KOPT-K1 (cell line): ENCODE results near the gene MOB2.

Experiments
- H3K27ac ChIP-seq: fragments of 200-600 bp; sonication (generic); 2 replicates; pipeline ENCODE4 v1.5.1; 2016; ENCODE audit warnings: antibody characterized with exemption, mild to moderate bottlenecking, low read depth, low read length; ENCODE audit not compliant: poor library complexity, severe bottlenecking
- H3K36me3 ChIP-seq: fragments of 200-600 bp; sonication (generic); 2 replicates; pipeline ENCODE4 v1.5.1; 2017; ENCODE audit warnings: antibody characterized with exemption, mild to moderate bottlenecking, low read length, moderate library complexity; ENCODE audit not compliant: insufficient read depth
- H3K9me3 ChIP-seq: fragments of 200-600 bp; sonication (generic); 2 replicates; pipeline ENCODE4 v1.5.1; 2017; ENCODE audit warnings: antibody characterized with exemption, low read length, mild to moderate bottlenecking; ENCODE audit not compliant: insufficient read depth, poor library complexity, severe bottlenecking

The MOB2 gene

GRCh38 chr11:1487851-1488574 is 1.4 kb upstream of the MOB2 start:
- H3K27ac ChIP-seq = no peak overlapping the region
- H3K9me3 ChIP-seq = no peaks in the 10 kb centered on the region
- no peaks in the 10 kb centered on the region for H3K36me3 ChIP-seq

GRCh38 chr11:1487091-1487850 is 692 bp upstream of the MOB2 start:
- no peaks in the 10 kb centered on the region for H3K9me3 ChIP-seq
- no peak overlapping the region for H3K27ac ChIP-seq
- H3K36me3 ChIP-seq = no peaks in the 10 kb centered on the region

DNA sequence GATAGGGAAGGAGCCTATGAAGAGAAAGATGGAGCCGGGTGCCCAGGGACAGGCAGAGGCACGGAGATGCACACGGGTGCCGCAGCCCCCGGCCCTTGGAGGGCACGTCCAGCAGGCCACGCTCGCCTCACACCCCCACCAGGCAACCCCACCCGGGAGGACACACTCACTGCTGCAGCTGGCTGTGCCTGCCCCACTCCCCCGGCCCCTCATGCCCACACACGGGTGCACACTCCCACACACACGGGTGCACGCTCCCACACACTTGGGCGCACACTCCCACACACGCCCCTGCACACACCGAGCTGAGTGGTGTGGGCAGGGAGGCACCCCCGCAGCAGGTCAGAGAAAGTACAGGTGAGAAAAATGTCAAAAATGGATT is 1.1 kb downstream of the MOB2 start:
- Histone ChIP-seq H3K9me3 (no peaks in the 10 kb centered on the region), H3K36me3 (no peaks in the 10 kb centered on the region), H3K27ac (no peak overlapping the region)

- Histone ChIP-seq H3K9me3 (no peaks in the 10 kb centered on the region), H3K36me3 (peaks cover 3% of the 10 kb centered on the region; the same call in 1 of the 2 replicates), H3K27ac (no peak overlapping the region)
Measured at GRCh38 chr11:1484695-1485503, 1.7 kb downstream of the MOB2 start.

- peaks cover 11% of the 10 kb centered on the region; the same call in 1 of the 2 replicates for H3K36me3 ChIP-seq
- no peaks in the 10 kb centered on the region for H3K9me3 ChIP-seq
- H3K27ac ChIP-seq = no peak overlapping the region
Measured at GRCh38 chr11:1484061-1484671, 2.4 kb downstream of the MOB2 start.

- Histone ChIP-seq H3K27ac (no peak overlapping the region), H3K9me3 (no peaks in the 10 kb centered on the region), H3K36me3 (peaks cover 12% of the 10 kb centered on the region; the same call in 1 of the 2 replicates)
Measured at GRCh38 chr11:1483445-1483961, 3.1 kb downstream of the MOB2 start.

GRCh38 chr11:1482581-1483444 is 3.8 kb downstream of the MOB2 start:
- Histone ChIP-seq H3K27ac (no peak overlapping the region), H3K9me3 (no peaks in the 10 kb centered on the region), H3K36me3 (peaks cover 12% of the 10 kb centered on the region; the same call in 1 of the 2 replicates)

DNA sequence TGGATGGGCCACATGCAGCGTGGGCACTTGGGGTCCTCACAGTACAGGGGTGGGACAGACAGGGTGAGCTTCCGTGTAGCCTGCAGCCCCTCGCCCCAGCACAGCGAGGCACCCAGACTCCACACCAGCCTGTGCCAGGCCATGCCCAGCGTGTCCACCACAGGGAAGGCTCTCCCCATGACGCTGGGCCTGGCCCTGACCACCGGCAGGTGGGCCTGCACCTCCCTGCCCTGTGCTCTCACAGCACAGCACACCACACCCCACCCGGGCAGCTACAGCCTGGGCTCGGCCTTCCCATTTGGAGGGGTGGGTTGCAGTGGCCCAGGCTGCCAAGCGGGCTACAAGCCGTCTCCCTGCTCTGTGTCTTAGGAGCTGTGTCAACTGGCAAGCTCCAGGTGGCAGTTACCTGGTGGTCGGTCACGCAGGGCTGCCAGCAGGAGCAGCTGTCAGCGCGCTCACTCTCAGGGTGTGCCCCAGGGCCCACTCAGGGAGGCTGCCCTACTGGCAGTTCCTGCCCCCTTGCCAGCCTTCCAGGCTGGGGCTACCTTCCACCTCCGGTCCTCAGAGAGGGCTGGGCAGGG is 4.6 kb downstream of the MOB2 start:
- no peak overlapping the region for H3K27ac ChIP-seq
- H3K9me3 ChIP-seq = no peaks in the 10 kb centered on the region
- peaks cover 21% of the 10 kb centered on the region; the same call in 1 of the 2 replicates for H3K36me3 ChIP-seq

DNA sequence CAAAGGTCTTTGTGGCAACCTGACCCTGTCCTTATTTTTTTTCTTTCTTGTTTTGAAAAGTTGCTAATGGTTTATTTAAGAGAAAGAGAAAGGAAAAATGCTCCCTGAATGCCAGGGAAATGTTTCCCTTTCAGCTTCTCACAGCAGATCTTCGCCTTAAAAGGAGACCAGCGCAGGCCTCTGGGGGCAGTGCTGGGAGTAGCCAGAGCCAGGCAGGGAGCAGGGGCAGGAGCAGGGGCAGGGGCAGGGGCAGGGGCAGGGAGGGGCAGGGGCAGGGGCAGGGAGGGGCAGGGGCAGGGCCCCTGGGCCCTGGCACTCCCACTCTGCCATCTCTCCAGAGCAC is 5.1 kb downstream of the MOB2 start:
- Histone ChIP-seq H3K36me3 (peaks cover 24% of the 10 kb centered on the region; the same call in 1 of the 2 replicates), H3K27ac (no peak overlapping the region), H3K9me3 (no peaks in the 10 kb centered on the region)

DNA sequence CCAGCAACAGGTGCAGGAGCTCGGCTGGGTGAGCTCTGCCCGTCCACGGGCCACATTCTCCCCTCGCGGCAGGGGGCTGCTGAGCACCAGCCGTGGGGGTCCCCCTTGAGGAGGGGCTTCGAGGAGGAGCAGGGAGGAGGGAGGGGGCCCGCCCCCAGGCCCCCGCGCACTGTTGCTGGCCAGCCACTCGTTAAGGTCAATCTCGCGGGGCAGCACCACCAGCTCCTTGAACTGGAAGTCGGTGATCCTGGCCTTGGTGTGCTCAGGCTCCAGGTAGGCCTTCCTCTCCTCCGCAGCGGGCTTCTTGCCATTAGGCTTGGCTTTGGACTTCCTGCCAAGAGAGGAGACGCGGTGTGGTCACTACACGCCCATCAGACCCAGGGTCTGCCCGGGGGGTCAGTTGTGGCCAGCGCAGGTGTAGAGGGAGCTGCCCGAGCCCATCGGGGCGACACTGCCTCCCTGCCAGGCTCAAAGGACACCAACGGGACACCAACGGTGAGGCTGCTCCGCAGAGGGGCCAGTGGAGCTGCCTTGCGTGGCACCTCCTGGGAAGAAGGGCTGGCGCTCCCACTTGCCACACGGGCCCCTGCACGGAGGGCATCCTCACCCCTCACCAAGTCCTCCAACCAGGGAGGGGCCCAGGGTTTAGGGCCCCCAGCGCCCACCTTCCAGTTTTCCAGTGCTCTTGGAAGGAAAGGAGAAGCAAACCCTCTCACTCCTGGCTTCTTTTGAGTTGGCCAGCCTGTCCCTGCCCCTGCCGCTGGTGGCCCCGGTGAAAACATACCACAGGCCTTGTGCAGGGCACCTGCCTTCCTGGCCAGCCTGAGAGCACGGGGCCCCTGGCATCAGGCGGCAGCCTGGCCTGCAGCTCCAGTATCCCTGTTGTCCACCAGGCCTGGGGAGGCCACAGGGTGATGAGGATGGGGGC is 5.8 kb downstream of the MOB2 start:
- H3K27ac ChIP-seq = no peak overlapping the region
- no peaks in the 10 kb centered on the region for H3K9me3 ChIP-seq
- peaks cover 25% of the 10 kb centered on the region; the same call in 1 of the 2 replicates for H3K36me3 ChIP-seq

- Histone ChIP-seq H3K9me3 (no peaks in the 10 kb centered on the region), H3K36me3 (peaks cover 25% of the 10 kb centered on the region; the same call in 1 of the 2 replicates), H3K27ac (no peak overlapping the region)
Measured at GRCh38 chr11:1480191-1480554, 6.4 kb downstream of the MOB2 start.

DNA sequence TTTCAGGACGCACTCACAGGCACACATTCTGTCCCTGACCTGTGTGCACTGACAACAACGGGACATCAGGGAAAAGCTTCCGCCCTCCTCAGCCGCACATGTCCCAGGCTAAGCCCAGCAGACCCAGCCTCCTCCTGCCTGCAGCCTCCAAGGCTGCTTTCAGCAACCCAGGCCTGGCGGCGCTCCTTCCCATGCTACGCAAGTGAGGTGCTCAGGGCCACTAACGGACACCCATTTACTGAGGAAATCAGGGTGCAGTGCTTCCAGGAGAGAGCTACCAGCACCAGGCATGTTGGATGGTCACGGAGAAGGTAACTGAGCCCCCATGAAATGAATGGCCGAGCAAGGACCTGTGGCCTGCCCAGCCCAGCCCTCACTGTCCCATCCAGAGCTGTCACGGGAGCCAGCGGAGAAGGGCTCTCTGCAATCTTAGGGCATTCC is 6.9 kb downstream of the MOB2 start:
- H3K27ac ChIP-seq = no peak overlapping the region
- peaks cover 25% of the 10 kb centered on the region; the same call in 1 of the 2 replicates for H3K36me3 ChIP-seq

More for the DNA sequence above, 6.9 kb downstream of the MOB2 start:
- no peaks in the 10 kb centered on the region for H3K9me3 ChIP-seq
